Measurements from ENCODE around the gene LPIN2. TPM values are rescaled to one million over a fixed set of nuclear protein-coding genes. Genes with fewer than 3 reads are reported as not detected.
"Not testable (repeated sequence)": the region's sequence is repeated elsewhere in the genome, so short reads cannot be mapped to it uniquely, and the experiment has no call there.

Gene LPIN2
- total RNA-seq, 1 donor from 2014 or later, result 87.9 TPM

- Mint-ChIP-seq H3K9me3 (peaks cover 19% of the 10 kb centered on the region), H3K27me3 (ENCODE audit: low read depth) (no peaks in the 10 kb centered on the region), H3K4me3 (ENCODE audit: low read depth) (no peak overlapping the region), H3K27ac (no peak overlapping the region), H3K36me3 (ENCODE audit: low read depth) (peaks cover 20% of the 10 kb centered on the region), H3K4me1 (ENCODE audit: low read depth) (peaks cover 36% of the 10 kb centered on the region)
- no peak for DNase-seq (ENCODE audit: low spot score)
- intact Hi-C loops (cut with micrococcal nuclease), result no loop called here
Observed at GRCh38 chr18:3054214-3054613, 41.3 kb upstream of the LPIN2 start.

- H3K27me3 Mint-ChIP-seq (ENCODE audit: low read depth), result no peaks in the 10 kb centered on the region
- H3K4me1 Mint-ChIP-seq (ENCODE audit: low read depth), result peaks cover 30% of the 10 kb centered on the region
- peaks cover 19% of the 10 kb centered on the region for H3K9me3 Mint-ChIP-seq
- no peak overlapping the region for H3K4me3 Mint-ChIP-seq (ENCODE audit: low read depth)
- H3K36me3 Mint-ChIP-seq (ENCODE audit: low read depth), result peaks cover 16% of the 10 kb centered on the region
- intact Hi-C loops (cut with micrococcal nuclease), result no loop called here
- no peak for DNase-seq (ENCODE audit: low spot score)
- no peak overlapping the region for H3K27ac Mint-ChIP-seq
Observed at GRCh38 chr18:3053081-3053480, 40.1 kb upstream of the LPIN2 start.

- peaks cover 19% of the 10 kb centered on the region for H3K9me3 Mint-ChIP-seq
- no peak for DNase-seq (ENCODE audit: low spot score)
- H3K36me3 Mint-ChIP-seq (ENCODE audit: low read depth), result peaks cover 16% of the 10 kb centered on the region
- intact Hi-C loops (cut with micrococcal nuclease), result no loop called here
- H3K4me1 Mint-ChIP-seq (ENCODE audit: low read depth), result peaks cover 27% of the 10 kb centered on the region
- H3K27me3 Mint-ChIP-seq (ENCODE audit: low read depth), result no peaks in the 10 kb centered on the region
- peak overlapping the region; percentile 21 for H3K27ac Mint-ChIP-seq
- H3K4me3 Mint-ChIP-seq (ENCODE audit: low read depth), result no peak overlapping the region
Observed at GRCh38 chr18:3052411-3052758, 39.4 kb upstream of the LPIN2 start.

- H3K27me3 Mint-ChIP-seq (ENCODE audit: low read depth), result no peaks in the 10 kb centered on the region
- intact Hi-C loops (cut with micrococcal nuclease), result no loop called here
- H3K27ac Mint-ChIP-seq, result no peak overlapping the region
- H3K36me3 Mint-ChIP-seq (ENCODE audit: low read depth), result peaks cover 16% of the 10 kb centered on the region
- DNase-seq (ENCODE audit: low spot score), result no peak
- peaks cover 23% of the 10 kb centered on the region for H3K4me1 Mint-ChIP-seq (ENCODE audit: low read depth)
- H3K4me3 Mint-ChIP-seq (ENCODE audit: low read depth), result no peak overlapping the region
- peaks cover 19% of the 10 kb centered on the region for H3K9me3 Mint-ChIP-seq
Observed at GRCh38 chr18:3051718-3052410, 38.9 kb upstream of the LPIN2 start.

- peaks cover 16% of the 10 kb centered on the region for H3K36me3 Mint-ChIP-seq (ENCODE audit: low read depth)
- H3K27ac Mint-ChIP-seq; H3K27me3 Mint-ChIP-seq (ENCODE audit: low read depth); H3K4me3 Mint-ChIP-seq (ENCODE audit: low read depth); DNase-seq (ENCODE audit: low spot score); intact Hi-C loops (cut with micrococcal nuclease): not testable (repeated sequence)
- peaks cover 19% of the 10 kb centered on the region for H3K9me3 Mint-ChIP-seq
- peaks cover 31% of the 10 kb centered on the region for H3K4me1 Mint-ChIP-seq (ENCODE audit: low read depth)
Observed at GRCh38 chr18:3049897-3050454, 37.0 kb upstream of the LPIN2 start.

GRCh38 chr18:3048820-3049349, 35.9 kb upstream of the LPIN2 start:
- Mint-ChIP-seq H3K9me3 (peaks cover 14% of the 10 kb centered on the region), H3K27me3 (ENCODE audit: low read depth) (no peaks in the 10 kb centered on the region), H3K36me3 (ENCODE audit: low read depth) (peaks cover 12% of the 10 kb centered on the region), H3K4me3 (ENCODE audit: low read depth) (no peak overlapping the region), H3K4me1 (ENCODE audit: low read depth) (peaks cover 32% of the 10 kb centered on the region), H3K27ac (no peak overlapping the region)
- intact Hi-C loops (cut with micrococcal nuclease), result no loop called here
- no peak for DNase-seq (ENCODE audit: low spot score)

GRCh38 chr18:3048121-3048520, 35.2 kb upstream of the LPIN2 start:
- Mint-ChIP-seq H3K4me3 (ENCODE audit: low read depth) (no peak overlapping the region), H3K9me3 (peaks cover 8% of the 10 kb centered on the region), H3K27me3 (ENCODE audit: low read depth) (no peaks in the 10 kb centered on the region), H3K4me1 (ENCODE audit: low read depth) (peaks cover 30% of the 10 kb centered on the region), H3K36me3 (ENCODE audit: low read depth) (peaks cover 6% of the 10 kb centered on the region), H3K27ac (no peak overlapping the region)
- no peak for DNase-seq (ENCODE audit: low spot score)
- intact Hi-C loops (cut with micrococcal nuclease), result no loop called here

DNA sequence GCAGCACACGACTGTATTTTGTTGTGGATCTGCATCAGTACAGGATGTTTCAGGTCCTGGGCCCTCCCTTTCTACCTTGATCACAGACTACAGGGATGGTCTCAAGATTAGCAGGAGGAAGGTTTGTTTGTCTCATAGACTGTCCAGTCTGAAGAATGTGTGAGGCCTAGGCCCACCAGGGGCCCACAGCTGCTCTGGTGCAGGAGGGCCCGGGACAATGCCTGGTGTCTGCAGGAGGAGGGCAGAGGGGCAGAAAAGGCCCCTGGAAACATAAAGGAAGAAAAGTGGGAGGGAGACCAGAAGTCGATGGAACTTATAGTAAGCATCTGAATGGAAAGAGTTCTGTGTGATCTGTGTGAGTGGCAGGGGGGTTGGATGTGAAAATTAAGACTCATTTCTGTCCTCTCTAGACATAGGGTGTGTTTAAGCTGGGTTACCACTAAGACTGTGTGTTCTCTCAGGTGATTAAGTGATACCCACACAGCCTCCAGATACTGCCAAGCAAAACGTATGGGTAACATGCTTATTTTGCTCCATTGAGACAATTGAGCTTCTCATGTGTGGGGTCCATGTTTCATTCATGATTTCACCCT, 33.4 kb upstream of the LPIN2 start:
- Mint-ChIP-seq H3K9me3 (no peaks in the 10 kb centered on the region), H3K27me3 (ENCODE audit: low read depth) (no peaks in the 10 kb centered on the region), H3K4me3 (ENCODE audit: low read depth) (no peak overlapping the region), H3K4me1 (ENCODE audit: low read depth) (peaks cover 23% of the 10 kb centered on the region), H3K36me3 (ENCODE audit: low read depth) (no peaks in the 10 kb centered on the region), H3K27ac (peak overlapping the region; percentile 50)
- no peak for DNase-seq (ENCODE audit: low spot score)
- intact Hi-C loops (cut with micrococcal nuclease), result loop anchor here (1.0 kb wide), 1 partner anchor 13 kb away; no protein-coding TSS in a partner anchor

DNA sequence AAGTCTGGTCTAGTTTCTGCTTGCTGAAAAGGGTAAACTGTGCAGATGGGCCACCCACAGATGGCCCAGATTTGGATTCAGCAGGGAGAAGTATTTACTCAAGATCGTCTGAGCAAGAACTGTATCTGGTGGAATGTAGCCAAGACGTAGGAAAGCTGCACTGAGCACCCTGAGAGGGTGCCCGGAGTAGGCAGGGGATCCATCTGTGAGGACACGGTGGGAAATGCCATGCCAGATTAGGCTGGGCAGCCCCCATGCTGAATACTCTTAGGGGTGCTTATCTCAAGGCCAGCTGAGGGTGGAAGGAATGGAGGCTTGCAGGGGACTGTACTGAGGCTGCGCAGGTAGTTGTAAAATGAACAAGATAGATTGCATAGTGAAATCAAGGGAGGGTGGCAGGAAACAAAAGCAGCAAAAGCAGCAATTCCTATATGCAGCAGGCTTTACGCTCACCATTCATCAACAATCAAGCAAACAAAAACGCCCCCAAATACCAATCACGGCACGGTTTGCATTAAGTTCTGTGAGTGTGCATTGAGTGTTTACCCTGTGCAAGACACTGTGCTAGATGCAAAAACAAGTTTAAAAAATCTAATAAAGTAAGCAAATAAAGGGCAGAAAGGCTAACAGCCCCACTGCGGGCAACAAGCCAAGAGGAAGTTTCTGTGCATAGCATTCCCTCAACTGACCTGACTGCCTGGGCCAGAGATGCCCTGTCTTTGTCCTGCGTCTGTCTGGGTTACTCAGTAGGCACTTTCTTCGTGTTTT, 32.2 kb upstream of the LPIN2 start:
- no peak overlapping the region for H3K27ac Mint-ChIP-seq

DNA sequence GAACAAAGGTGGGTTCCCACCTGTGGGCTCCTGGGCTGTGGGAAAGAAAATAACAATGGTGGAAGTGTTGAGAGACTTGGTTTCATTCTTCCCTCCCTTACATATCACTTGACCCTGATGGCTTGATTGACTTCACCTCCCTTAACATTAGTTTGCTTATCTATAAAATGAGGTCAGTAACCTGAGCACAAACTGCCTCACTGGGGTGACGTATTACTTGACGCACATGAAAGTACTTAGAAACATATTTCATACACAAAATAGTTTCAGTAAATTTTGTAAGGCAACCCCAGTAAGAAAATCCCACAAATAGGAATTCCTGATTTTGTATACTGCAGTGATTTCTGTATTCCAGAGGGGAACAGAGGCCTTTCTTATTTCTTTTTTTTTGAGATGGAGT, 29.4 kb upstream of the LPIN2 start:
- H3K4me1 Mint-ChIP-seq (ENCODE audit: low read depth), result peaks cover 32% of the 10 kb centered on the region
- no peaks in the 10 kb centered on the region for H3K36me3 Mint-ChIP-seq (ENCODE audit: low read depth)
- H3K9me3 Mint-ChIP-seq, result no peaks in the 10 kb centered on the region
- intact Hi-C loops (cut with micrococcal nuclease), result no loop called here
- DNase-seq (ENCODE audit: low spot score), result no peak
- H3K27me3 Mint-ChIP-seq (ENCODE audit: low read depth), result no peaks in the 10 kb centered on the region
- no peak overlapping the region for H3K27ac Mint-ChIP-seq
- H3K4me3 Mint-ChIP-seq (ENCODE audit: low read depth), result no peak overlapping the region

More for the DNA sequence above, 32.2 kb upstream of the LPIN2 start:
- H3K4me1 Mint-ChIP-seq (ENCODE audit: low read depth), result peaks cover 24% of the 10 kb centered on the region
- H3K27me3 Mint-ChIP-seq (ENCODE audit: low read depth), result no peaks in the 10 kb centered on the region
- intact Hi-C loops (cut with micrococcal nuclease), result no loop called here
- H3K36me3 Mint-ChIP-seq (ENCODE audit: low read depth), result no peaks in the 10 kb centered on the region
- no peaks in the 10 kb centered on the region for H3K9me3 Mint-ChIP-seq
- no peak for DNase-seq (ENCODE audit: low spot score)
- no peak overlapping the region for H3K4me3 Mint-ChIP-seq (ENCODE audit: low read depth)

GRCh38 chr18:3041843-3042242, 28.9 kb upstream of the LPIN2 start:
- intact Hi-C loops (cut with micrococcal nuclease), result no loop called here
- DNase-seq (ENCODE audit: low spot score), result no peak
- Mint-ChIP-seq H3K36me3 (ENCODE audit: low read depth) (no peaks in the 10 kb centered on the region), H3K27me3 (ENCODE audit: low read depth) (no peaks in the 10 kb centered on the region), H3K9me3 (no peaks in the 10 kb centered on the region), H3K27ac (no peak overlapping the region), H3K4me1 (ENCODE audit: low read depth) (peaks cover 31% of the 10 kb centered on the region), H3K4me3 (ENCODE audit: low read depth) (no peak overlapping the region)

GRCh38 chr18:3040881-3041280, 27.9 kb upstream of the LPIN2 start:
- H3K27me3 Mint-ChIP-seq (ENCODE audit: low read depth), result no peaks in the 10 kb centered on the region
- H3K9me3 Mint-ChIP-seq, result no peaks in the 10 kb centered on the region
- intact Hi-C loops (cut with micrococcal nuclease), result no loop called here
- H3K4me3 Mint-ChIP-seq (ENCODE audit: low read depth), result no peak overlapping the region
- no peak for DNase-seq (ENCODE audit: low spot score)
- no peaks in the 10 kb centered on the region for H3K36me3 Mint-ChIP-seq (ENCODE audit: low read depth)
- no peak overlapping the region for H3K27ac Mint-ChIP-seq
- peaks cover 26% of the 10 kb centered on the region for H3K4me1 Mint-ChIP-seq (ENCODE audit: low read depth)

GRCh38 chr18:3040173-3040572, 27.2 kb upstream of the LPIN2 start:
- Mint-ChIP-seq H3K27me3 (ENCODE audit: low read depth) (no peaks in the 10 kb centered on the region), H3K36me3 (ENCODE audit: low read depth) (no peaks in the 10 kb centered on the region), H3K4me3 (ENCODE audit: low read depth) (no peak overlapping the region), H3K9me3 (no peaks in the 10 kb centered on the region), H3K4me1 (ENCODE audit: low read depth) (peaks cover 22% of the 10 kb centered on the region), H3K27ac (peak overlapping the region; percentile 18)
- no peak for DNase-seq (ENCODE audit: low spot score)
- intact Hi-C loops (cut with micrococcal nuclease), result no loop called here

Data from activated T-helper 2 cell treated with anti-CD3 and anti-CD28 coated beads, Interferon-gamma antibody, Interleukin-2, Interleukin-4, amounts not matched to agents 10 μg/mL and 5 μg/mL and 100 μg/mL, durations not matched to agents 14 hours and 24 hours and 36 hours (primary cell).